Caco-2 (cell line): ENCODE measurements around the gene CHAF1A. TPM values are rescaled to one million over a fixed set of nuclear protein-coding genes. Genes with fewer than 3 reads are reported as not detected.

ENCODE experiments used
- BruUV-seq: library from RNA; stranded (reverse); fragments of 400-500 nt; replicated peaks from 2 replicates; lab custom pipeline; 2021; lab: Mats Ljungman, UMichigan
- CTCF ChIA-PET: fragments of 300-600 bp; sonication (Branson Sonifier 250); formaldehyde crosslinking; loops from one replicate; lab custom pipeline; 2022; ENCODE audit warnings: antibody characterized with exemption; lab: Charles Lee
- POLR2A ChIA-PET: fragments of 300-600 bp; sonication (Branson Sonifier 250); formaldehyde crosslinking; loops from one replicate; lab custom pipeline; 2022; ENCODE audit warnings: antibody characterized with exemption; lab: Charles Lee
- DNase-seq, 2 experiments: peaks; one replicate each; pipeline versions ENCODE4 v3.0.0 to v3.0.0-alpha.2; 2020 to 2022
- H3K27me3 ChIP-seq: replicated peaks from 2 replicates; pipeline ENCODE4 v1.6.0; 2011; ENCODE audit warnings: low read length; ENCODE audit not compliant: control insufficient read depth, insufficient read depth
- H3K36me3 ChIP-seq: 2 replicates; pipeline ENCODE4 v1.5.1; 2011; ENCODE audit warnings: low read length; ENCODE audit not compliant: control insufficient read depth, insufficient read depth
- H3K4me1 ChIP-seq: fragments of 250-450 bp; sonication (Bioruptor Pico); 2 replicates; pipeline ENCODE4 v1.5.1; 2020; ENCODE audit warnings: mild to moderate bottlenecking
- H3K4me3 ChIP-seq: 2 replicates; pipeline ENCODE4 v1.5.1; 2011; ENCODE audit warnings: low read depth, mild to moderate bottlenecking, control low read depth, low read length
- H3K9me3 ChIP-seq: fragments of 250-450 bp; sonication (Bioruptor Pico); 2 replicates; pipeline ENCODE4 v1.5.1; 2020; ENCODE audit warnings: mild to moderate bottlenecking, moderate library complexity
- H3K27ac Mint-ChIP-seq: one replicate; pipeline ENCODE4 v1.8.0; 2022; ENCODE audit warnings: mixed read lengths; ENCODE audit not compliant: unreplicated experiment
- H3K27me3 Mint-ChIP-seq: one replicate; pipeline ENCODE4 v1.8.0; 2022; ENCODE audit warnings: mixed read lengths; ENCODE audit not compliant: insufficient read depth, unreplicated experiment
- H3K36me3 Mint-ChIP-seq: one replicate; pipeline ENCODE4 v1.8.0; 2022; ENCODE audit warnings: mild to moderate bottlenecking, mixed read lengths; ENCODE audit not compliant: insufficient read depth, unreplicated experiment
- H3K4me1 Mint-ChIP-seq: one replicate; pipeline ENCODE4 v1.8.0; 2022; ENCODE audit warnings: low read depth, mixed read lengths; ENCODE audit not compliant: unreplicated experiment
- H3K4me3 Mint-ChIP-seq: one replicate; pipeline ENCODE4 v1.8.0; 2022; ENCODE audit warnings: mild to moderate bottlenecking, moderate library complexity, mixed read lengths; ENCODE audit not compliant: unreplicated experiment
- H3K9me3 Mint-ChIP-seq: one replicate; pipeline ENCODE4 v1.8.0; 2022; ENCODE audit warnings: mixed read lengths; ENCODE audit not compliant: unreplicated experiment
- intact Hi-C: fragments of 100-400 bp; cut with micrococcal nuclease; formaldehyde crosslinking; loops from one replicate; pipeline ENCODE4 v1.10.0; 2022; ENCODE audit not compliant: unreplicated experiment
- total RNA-seq: library from RNA; stranded (reverse); gene quantifications from 2 replicates; pipeline ENCODE4 v1.2.3, GENCODE V29; 2022
- TF ChIP-seq, protein P1 (sequence below), 2 experiments: fragments of 200-600 bp in 1 of 2; IDR thresholded peaks; 1 replicate in 1 of 2; 2 replicates in 1 of 2; pipeline versions ENCODE4 v1.5.1 to v1.8.0; 2011 to 2022; ENCODE audit warnings: antibody characterized with exemption in 1 of 2, control low read depth in 1 of 2, inconsistent platforms in 1 of 2, low read depth in 1 of 2, low read length in 1 of 2, mild to moderate bottlenecking in 1 of 2, moderate library complexity in 1 of 2; ENCODE audit not compliant: insufficient read depth in 1 of 2, severe bottlenecking in 1 of 2, unreplicated experiment in 1 of 2

The CHAF1A gene
- total RNA-seq, 1 experiment from 2014 or later, result 63.1 TPM

DNA sequence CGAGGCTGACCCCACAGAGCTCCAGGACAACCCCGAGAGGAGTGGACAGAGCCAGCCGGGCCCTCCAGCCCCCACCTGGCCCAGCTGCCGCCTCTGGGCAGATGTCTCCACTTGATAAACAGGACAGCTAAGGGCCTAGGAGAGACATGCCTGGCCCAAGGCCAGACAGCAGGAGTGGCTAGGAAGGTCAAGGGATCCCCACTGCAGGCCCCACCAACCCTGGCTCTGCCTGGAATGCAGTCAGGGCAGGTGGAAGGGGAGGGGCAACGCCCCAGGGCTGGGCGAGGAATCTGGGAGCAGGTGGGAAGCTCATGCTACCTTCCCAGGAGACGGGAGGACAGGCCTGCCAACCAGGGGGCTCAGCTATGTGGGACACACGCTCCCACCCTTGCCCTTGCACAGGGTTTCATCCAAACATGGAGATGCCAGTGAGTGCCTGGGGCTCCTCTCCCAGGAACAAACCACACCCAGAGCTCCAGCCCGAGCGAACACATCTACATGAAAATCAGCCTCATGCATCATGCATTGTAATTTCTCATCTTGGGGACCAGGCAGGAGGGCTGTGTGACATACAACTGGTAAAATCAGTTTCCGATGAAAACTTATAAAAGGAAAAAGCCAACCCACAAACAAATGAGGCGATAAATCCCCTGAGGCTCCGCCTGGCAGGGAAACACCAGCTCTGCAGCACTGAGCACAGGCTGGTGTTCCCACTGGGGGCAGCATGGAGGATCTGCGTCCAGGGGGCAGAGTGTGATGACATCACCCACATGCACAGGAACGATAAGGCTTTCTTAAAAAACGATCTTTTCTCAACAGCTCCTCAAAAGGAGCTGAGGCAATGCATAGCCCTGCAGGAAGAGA is 27.0 kb upstream of the CHAF1A start:
- Histone ChIP-seq H3K4me3 (no peak overlapping the region), H3K4me1 (peaks cover 40% of the 10 kb centered on the region), H3K36me3 (no peaks in the 10 kb centered on the region; the same call in 1 of the 2 replicates), H3K27me3 (no peaks in the 10 kb centered on the region), H3K9me3 (no peaks in the 10 kb centered on the region)
- CTCF ChIA-PET, result interaction anchor here (0.5 to 2.6 kb wide), 18 partner anchors 12 to 767 kb away, joined by 3 to 25 read pairs (median 5); partner anchors contain the start of genes CHAF1A, MPND, SH3GL1 and YJU2
- intact Hi-C loops, result loop anchor here (1.0 kb wide), 2 partner anchors 16 to 25 kb away; partner anchors contain the start of gene SH3GL1
- POLR2A ChIA-PET, result interaction anchor here (1.2 to 2.7 kb wide), 7 partner anchors 12 to 33 kb away, joined by 3 to 27 read pairs (median 10); partner anchors contain the start of genes CHAF1A, MPND and SH3GL1
- peak; percentile 96 to 98 for DNase-seq
- peaks cover 49% of the 10 kb centered on the region for H3K36me3 Mint-ChIP-seq
- BruUV-seq, result TSS peak; percentile 73
- no peaks in the 10 kb centered on the region for H3K9me3 Mint-ChIP-seq
- peak overlapping the region; percentile 57 for H3K4me3 Mint-ChIP-seq
- H3K27ac Mint-ChIP-seq, result peak overlapping the region; percentile 93
- H3K27me3 Mint-ChIP-seq, result no peaks in the 10 kb centered on the region
- TF ChIP-seq, protein P1, sequence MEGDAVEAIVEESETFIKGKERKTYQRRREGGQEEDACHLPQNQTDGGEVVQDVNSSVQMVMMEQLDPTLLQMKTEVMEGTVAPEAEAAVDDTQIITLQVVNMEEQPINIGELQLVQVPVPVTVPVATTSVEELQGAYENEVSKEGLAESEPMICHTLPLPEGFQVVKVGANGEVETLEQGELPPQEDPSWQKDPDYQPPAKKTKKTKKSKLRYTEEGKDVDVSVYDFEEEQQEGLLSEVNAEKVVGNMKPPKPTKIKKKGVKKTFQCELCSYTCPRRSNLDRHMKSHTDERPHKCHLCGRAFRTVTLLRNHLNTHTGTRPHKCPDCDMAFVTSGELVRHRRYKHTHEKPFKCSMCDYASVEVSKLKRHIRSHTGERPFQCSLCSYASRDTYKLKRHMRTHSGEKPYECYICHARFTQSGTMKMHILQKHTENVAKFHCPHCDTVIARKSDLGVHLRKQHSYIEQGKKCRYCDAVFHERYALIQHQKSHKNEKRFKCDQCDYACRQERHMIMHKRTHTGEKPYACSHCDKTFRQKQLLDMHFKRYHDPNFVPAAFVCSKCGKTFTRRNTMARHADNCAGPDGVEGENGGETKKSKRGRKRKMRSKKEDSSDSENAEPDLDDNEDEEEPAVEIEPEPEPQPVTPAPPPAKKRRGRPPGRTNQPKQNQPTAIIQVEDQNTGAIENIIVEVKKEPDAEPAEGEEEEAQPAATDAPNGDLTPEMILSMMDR (IDR thresholded peaks at IDR 0.05; ENCODE audit: insufficient read depth in 1 of 2, low read depth in 1 of 2, low read length in 1 of 2, severe bottlenecking in 1 of 2, unreplicated experiment in 1 of 2), result peak; percentile 33 to 61
- peaks cover 17% of the 10 kb centered on the region for H3K4me1 Mint-ChIP-seq

DNA sequence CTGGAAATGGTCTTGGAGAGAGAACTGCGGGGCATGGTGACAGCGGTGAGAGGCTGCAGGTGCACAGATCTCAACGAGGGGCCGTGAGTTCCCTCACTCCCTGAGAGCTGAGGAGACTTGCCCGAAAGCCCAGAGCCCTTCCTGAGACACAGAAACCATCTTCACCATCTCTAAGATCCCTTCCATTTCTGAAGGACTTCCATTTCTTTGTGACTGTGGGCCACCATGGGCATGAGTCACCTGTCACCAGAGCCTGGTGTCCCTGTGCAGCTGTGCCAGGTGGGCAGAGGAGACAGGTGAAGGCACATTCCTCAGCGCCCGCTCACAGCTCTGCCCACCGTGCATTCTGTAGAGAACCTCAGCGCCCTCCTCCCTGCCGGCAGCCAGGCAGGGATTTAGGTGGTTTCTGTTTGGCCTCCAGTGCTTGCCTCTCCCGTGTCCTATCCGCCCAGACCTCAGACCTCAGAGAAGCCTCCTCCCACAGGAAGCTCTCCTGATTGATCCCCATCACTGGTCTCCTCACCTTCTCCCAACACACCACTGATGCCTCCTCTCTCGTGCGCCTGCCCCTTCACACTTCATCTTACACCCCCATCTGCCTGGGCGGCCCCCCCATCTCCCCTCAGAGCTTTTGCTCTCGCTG is 26.3 kb upstream of the CHAF1A start:
- Histone ChIP-seq H3K4me1 (peaks cover 40% of the 10 kb centered on the region), H3K36me3 (no peaks in the 10 kb centered on the region), H3K9me3 (no peaks in the 10 kb centered on the region), H3K4me3 (no peak overlapping the region), H3K27me3 (no peaks in the 10 kb centered on the region)
- ChIA-PET POLR2A (interaction anchor here (1.2 to 2.7 kb wide), 6 partner anchors 11 to 33 kb away, joined by 3 to 27 read pairs (median 15); partner anchors contain the start of genes CHAF1A and MPND), CTCF (interaction anchor here (0.5 to 2.6 kb wide), 11 partner anchors 11 to 165 kb away, joined by 3 to 25 read pairs (median 7); partner anchors contain the start of genes CHAF1A and SH3GL1)
- TF ChIP-seq, protein P1 (IDR thresholded peaks at IDR 0.05; ENCODE audit: insufficient read depth in 1 of 2, low read depth in 1 of 2, low read length in 1 of 2, severe bottlenecking in 1 of 2, unreplicated experiment in 1 of 2), result no peak
- Mint-ChIP-seq H3K4me3 (peak overlapping the region; percentile 57), H3K27ac (peak overlapping the region; percentile 93), H3K4me1 (peaks cover 17% of the 10 kb centered on the region), H3K9me3 (no peaks in the 10 kb centered on the region), H3K27me3 (no peaks in the 10 kb centered on the region), H3K36me3 (peaks cover 46% of the 10 kb centered on the region)
- DNase-seq, result no peak
- no TSS peak for BruUV-seq
- intact Hi-C loops, result no loop called here

DNA sequence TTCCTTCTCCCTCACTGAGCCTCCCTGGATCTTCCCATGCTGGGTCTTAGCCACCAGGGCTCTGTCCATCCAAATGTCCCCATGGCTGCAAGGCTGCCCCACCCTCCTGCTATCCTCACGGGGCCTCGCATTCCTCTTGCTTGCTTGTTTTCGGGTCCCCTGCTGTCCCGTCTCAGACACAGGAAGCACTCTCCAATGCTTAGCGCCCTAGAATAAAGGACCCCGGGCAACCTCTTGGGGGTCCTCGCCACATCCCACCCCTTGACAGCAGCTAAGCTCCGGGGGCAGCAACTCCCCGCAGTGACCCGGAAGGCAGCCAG is 25.8 kb upstream of the CHAF1A start:
- H3K4me1 ChIP-seq, result peaks cover 40% of the 10 kb centered on the region
- no peaks in the 10 kb centered on the region for H3K9me3 ChIP-seq
- no peak overlapping the region for H3K4me3 ChIP-seq
- H3K36me3 ChIP-seq, result no peaks in the 10 kb centered on the region
- Mint-ChIP-seq H3K4me1 (peaks cover 17% of the 10 kb centered on the region), H3K27me3 (no peaks in the 10 kb centered on the region), H3K4me3 (peak overlapping the region; percentile 32), H3K27ac (peak overlapping the region; percentile 93), H3K36me3 (peaks cover 49% of the 10 kb centered on the region), H3K9me3 (no peaks in the 10 kb centered on the region)
- no peaks in the 10 kb centered on the region for H3K27me3 ChIP-seq
- no TSS peak for BruUV-seq
- intact Hi-C loops, result no loop called here
- ChIA-PET CTCF (interaction anchor here (2.6 kb wide), 1 partner anchor 14 kb away, joined by 21 read pairs; no protein-coding TSS in a partner anchor), POLR2A (interaction anchor here (1.4 to 2.7 kb wide), 2 partner anchors 17 to 26 kb away, joined by 10 to 27 read pairs; partner anchors contain the start of gene CHAF1A)
- TF ChIP-seq, protein P1 (IDR thresholded peaks at IDR 0.05; ENCODE audit: insufficient read depth in 1 of 2, low read depth in 1 of 2, low read length in 1 of 2, severe bottlenecking in 1 of 2, unreplicated experiment in 1 of 2), result no peak
- no peak for DNase-seq
